ENCODE data around the gene CABS1.
A peak's percentile ranks its signal among the peaks of the same experiment; 100 is the strongest.

The CABS1 gene

GRCh38 chr4:70334681-70335080, at the start of gene CABS1:
Gene CABS1 (plus strand): TSS chr4:70334981. CDS start chr4:70335040, 59 bp downstream.
- no peak for DNase-seq

GRCh38 chr4:70288651-70289050, 46.1 kb upstream of the CABS1 start:
- DNase-seq = no peak

DNA sequence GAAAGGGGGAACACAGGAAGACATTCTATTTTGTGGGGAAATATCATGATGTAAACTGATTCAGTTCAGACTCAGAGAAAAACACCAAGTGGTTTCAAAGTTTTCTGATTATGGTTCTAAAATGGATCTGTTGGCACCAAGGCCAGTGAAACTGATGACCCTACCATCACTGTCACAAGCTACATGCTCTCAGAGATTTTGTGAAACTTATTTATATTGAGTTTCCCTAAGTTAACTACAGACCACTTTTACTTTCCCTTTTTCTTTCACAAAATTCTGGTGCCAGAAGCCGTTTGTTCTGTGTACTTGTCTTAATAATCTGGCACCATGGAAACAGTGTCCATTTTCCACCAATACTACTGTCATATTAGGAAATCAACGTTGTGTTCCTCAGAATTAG, 43.4 kb upstream of the CABS1 start:
- no peak for DNase-seq

DNA sequence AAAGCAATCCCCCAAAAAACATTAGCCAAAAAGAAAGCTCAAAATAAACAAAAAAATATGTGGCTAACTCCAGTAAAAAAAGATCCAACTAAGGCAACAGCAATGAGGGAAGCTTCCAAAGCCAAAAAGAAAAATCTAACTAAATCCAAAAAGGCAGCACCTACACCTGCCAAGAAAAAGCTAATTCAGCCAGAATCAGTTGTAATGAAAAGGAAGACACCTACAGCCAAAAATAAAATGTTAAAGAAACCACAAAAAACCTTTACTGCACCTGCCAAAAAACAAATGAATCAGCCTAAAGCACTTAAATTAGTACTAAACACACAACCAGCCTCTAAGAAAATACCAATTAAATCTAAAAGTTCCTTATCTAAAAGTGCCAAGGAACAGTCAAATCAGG, 37.2 kb upstream of the CABS1 start:
- no peak for DNase-seq

DNA sequence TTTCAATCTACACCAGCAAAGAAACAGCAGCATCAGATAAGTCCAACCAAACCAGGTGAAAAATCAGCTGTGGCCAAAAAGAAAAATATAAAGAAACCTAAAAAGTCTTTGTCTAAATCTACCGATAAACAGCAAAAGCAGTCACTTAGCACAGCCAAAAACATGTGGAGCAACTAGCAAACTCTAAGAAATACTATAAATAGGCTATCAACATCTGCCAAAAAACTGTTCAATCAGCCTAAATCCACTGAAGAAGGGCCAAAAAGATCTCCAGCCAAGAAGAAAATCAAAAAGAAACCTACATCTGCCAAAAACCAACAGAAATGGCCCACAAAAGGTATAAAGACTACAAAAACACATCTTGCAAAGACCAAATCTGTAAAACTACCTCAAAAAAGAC, 36.7 kb upstream of the CABS1 start:
- DNase-seq = no peak

- DNase-seq = no peak
Measured at GRCh38 chr4:70299643-70300042, 35.1 kb upstream of the CABS1 start.

GRCh38 chr4:70300215-70300614, 34.6 kb upstream of the CABS1 start:
- DNase-seq = no peak

DNA sequence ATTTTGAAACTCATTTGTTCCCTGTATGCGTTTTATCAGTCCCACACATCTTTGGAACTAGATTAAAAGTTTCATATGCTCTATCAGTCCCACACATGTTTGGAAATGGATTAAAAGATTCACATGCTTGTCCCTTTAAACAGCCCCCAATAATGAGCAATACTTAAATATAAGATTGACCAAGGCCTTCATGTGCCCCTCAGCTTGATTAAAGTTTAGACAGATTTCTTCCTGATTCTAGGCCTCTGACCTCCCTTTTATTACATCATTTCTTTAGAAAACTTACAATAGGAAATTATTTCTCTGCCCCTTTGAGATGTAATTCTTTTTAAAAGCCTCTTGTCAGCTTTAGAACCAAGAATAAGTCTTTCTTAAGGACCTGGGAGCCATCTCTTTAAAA, 31.7 kb upstream of the CABS1 start:
- no peak for DNase-seq

GRCh38 chr4:70305601-70306000, 29.2 kb upstream of the CABS1 start:
- no peak for DNase-seq

DNA sequence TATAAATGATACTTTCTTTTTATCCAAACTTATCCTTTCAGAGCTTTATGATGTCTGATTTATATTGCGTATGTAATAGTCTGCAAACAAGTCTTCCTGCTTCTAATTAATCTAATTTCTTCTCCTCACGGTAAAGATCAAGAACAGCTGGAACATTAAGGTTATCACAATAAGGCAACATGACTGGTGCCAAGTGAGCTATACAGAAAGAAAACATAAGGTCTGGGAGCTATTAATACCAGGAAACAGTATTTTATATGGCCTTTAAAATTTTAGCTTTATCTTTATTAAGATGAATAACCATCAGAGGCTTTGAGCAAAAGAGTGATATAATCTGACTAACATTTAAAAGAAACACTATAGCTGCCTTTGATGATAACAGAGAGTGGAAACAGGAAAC, 28.7 kb upstream of the CABS1 start:
- no peak for DNase-seq

DNA sequence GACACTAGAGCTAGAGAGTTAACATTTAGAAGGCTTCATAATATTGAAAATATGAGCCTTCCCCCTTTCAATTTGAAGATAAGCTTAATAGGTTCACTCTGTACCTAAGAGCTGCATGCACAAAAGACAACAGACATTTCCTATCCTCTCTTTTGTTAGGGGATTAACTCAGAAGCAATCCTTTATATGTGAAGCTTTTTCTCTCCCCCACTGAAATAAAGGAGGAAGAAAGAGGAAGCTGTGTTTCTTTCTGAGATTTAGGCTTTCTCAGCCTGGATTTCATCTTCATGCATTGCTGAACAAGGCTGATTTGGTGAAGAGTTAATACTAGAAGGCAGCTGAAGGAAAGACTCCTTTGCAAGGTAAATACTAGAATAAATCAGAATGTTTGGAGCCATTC, 21.0 kb upstream of the CABS1 start:
- DNase-seq = no peak

DNA sequence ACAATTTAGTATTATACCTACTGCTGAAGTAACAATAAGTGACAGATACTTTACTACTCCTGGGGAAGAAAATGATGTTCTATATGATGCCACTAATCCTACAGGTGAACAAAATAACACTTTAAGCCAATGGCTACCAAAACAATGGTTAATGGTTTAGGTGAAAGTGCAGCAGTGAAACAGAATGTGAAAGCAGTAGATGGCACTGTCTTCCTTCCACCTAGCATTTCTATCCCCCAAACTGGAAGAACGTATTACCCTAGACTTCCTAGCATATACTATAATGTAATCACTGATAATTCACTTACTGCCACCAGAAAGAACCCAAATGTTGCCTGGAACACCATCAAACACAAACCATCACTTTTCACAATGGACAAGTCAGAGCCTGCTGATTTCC, 18.9 kb upstream of the CABS1 start:
- DNase-seq = no peak

GRCh38 chr4:70326052-70326451, 8.7 kb upstream of the CABS1 start:
- DNase-seq = no peak

DNA sequence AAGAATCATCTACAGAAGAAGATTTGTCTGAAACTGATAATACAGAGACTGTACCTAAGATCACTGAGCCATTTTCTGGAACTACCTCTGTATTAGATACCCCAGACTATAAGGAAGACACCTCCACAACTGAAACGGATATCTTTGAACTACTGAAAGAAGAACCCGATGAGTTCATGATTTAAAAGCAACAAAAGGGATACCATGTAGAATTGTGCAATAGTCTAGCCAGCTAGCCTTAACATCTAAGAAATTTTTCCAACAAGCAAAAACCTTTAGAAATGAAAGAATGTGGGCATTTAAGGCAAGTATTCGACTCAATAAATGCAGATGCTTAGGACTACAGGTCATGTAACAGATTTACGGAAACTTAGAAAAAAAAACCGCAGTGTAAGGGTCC, 1.3 kb downstream of the CABS1 start:
- no peak for DNase-seq

DNA sequence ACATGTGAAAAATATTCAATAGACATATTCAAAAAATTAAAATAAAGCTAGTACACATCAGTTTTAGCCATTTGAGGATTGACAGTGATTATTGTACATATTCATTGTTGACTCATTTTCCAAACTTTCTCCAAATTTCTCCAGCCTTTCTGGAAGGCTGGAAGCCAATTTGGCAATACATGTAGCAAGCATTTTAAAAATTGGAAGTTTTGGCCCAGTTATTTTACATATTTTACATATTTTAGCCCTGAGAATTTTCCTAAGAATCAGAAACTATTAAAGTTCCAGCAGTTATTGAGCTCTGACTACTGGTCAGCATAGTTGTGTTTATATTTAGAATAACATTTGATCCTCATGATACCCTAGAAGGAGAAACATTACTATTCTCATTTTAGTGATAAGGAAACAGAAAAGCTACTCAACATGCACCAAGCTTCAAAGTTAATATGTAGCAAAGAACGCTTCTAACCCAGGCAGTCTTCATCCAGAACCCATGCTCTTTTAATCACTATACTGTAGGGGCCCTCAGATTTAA, 3.2 kb downstream of the CABS1 start:
- no peak for DNase-seq

GRCh38 chr4:70356185-70356584, 21.4 kb downstream of the CABS1 start:
- DNase-seq = no peak

DNA sequence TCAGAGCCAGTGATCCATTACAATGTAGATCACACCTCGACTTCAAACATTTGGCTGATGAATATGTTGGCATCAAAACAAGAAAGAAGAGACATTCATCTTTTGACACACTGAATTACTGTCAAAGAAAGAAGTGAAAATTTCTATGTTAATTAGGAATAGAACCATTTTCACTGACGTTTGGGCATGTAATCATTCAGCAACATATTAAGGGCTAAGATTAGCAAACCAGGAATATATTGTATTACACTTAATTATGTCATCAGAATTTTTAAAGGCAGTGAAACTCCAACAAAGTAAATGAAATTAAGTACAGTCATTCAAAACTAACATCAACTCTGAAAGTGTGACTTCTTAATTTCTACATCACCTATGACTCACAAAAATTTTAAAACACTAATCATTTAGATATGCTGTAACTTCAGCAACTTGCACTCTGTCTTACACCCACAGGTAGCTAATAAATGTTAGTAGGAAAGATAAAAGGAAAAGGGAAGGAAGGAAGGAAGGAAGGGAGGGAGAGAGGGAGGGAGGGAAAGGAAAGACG, 24.4 kb downstream of the CABS1 start:
- no peak for DNase-seq

DNA sequence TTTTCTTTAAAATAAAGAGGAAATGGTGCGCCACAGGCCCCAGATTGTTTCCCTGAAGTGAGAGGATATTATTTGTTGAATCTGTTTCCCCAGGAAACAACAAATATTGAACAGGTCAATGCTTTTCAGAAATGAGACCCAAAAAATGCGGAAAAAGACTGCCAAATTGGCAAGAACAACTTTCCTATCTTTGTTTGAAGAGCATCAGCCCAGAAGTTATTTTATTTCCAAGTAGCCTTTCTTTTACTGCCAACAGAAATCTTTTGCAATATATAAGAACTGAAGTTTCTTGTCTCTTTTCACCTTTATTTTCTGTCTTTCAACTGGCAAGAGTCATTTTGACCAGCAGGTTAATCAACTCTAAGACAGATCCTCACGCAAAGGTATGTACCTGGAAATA, 25.7 kb downstream of the CABS1 start, which contains the start of gene SMR3A:
Gene SMR3A, plus strand, starts transcription at position 301 of the 400 bp plus-strand sequence. CDS start 1,356 bp downstream, outside the sequence.
- no peak for DNase-seq

DNA sequence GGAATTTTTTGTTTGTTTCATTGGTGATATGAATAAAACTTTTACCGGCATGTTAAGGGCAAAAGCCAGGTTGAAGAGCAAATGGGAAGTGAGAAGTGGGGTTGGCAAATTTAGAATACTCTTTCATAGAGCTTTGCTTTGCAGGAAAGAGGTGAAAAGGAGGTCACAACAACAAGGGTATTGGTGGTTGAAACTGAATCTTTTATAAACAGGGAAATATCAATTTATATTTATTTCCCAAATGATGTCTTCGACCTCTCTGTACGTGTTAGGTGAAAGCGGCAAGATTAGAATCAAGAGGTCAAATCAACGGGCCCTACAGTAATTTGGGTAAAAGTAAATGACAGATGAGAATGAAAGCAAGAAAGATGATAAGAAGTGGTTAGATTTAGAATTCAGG, 29.2 kb downstream of the CABS1 start:
- DNase-seq = no peak

- peak; percentile 3 for DNase-seq
Measured at GRCh38 chr4:70365479-70365878, 30.7 kb downstream of the CABS1 start.

GRCh38 chr4:70367813-70368212, 33.0 kb downstream of the CABS1 start:
- DNase-seq = no peak

DNA sequence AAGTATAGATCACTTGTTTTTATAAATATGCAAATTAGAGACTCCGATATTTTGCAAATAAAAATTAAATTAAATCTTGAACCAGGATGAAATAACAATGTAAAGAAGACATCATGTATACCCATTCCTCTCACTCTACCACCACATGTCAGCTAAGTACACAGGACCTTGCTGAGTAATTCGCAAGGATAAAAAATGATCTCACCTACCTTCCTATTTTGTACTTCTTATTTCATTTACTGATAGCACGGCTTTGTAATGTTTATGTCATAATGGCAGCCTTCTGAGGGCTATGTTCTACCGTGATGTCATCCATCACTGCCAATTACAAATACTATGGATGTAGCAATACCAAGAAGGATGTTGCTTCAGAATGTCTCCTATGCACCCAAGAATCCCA, 37.2 kb downstream of the CABS1 start:
- DNase-seq = no peak

DNA sequence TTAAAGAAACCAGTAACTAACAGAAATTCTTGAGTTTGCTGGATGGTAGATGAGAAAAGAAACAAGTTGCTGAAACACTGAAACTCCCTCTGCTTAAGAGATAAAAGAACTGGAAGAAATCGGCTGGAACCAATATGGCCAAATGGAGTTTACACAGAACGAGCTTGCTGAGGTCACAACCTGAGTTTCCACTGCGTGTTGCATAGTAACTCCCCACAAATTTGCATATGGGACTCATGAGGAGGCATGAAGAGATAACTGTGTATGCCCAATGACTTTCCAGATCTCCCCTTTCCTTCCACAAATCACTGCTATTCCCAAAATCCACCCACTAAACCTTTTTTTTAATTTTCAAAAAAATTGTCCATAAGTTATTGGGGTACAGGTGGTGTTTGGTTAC, 38.0 kb downstream of the CABS1 start:
- DNase-seq = no peak

DNA sequence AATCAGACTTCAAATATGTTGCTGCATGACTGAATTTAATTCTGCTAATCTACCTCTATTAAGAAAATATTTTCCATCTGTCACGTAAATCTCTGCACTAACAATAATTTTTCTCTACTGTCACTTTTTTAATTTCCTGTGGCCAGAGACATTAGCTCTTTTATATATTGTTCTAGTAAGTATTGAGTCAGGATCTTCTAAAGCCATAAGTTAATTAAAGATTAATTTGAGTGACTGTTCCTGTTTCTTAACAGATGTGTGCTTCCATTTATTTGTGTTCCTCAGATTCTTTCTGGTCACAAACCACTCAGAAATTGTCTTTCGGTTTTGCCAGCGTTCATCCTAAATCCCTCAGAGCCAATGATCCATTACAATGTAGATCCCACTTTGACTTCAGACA, 45.8 kb downstream of the CABS1 start:
- no peak for DNase-seq

DNA sequence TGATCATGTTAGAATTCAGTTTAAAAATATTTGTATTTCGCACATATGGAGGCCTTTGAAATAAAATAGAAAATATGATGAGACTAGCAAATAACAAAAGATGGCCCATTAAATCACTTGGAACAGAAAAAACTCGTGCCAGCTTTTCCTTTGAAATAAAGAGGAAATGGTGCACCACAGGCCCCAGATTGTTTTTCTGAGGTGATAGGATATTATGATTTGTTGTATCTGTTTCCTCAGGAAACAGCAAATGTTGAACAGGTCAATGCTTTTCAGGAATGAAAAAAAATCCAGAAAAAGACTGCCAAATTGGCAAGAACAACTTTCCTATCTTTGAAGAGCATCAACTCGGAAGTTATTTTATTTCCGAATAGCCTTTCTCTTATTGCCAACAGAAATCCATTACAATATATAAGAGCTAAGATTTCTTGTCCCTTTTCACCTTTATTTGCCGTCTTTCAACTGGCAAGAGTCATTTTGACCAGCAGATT, 48.0 kb downstream of the CABS1 start, which contains the start of gene SMR3B:
Gene SMR3B, plus strand, starts transcription at position 441 of the 491 bp plus-strand sequence. CDS start 1,380 bp downstream, outside the sequence.
- DNase-seq = no peak

Data from NCI-H345 (cell line).